GM19468 (cell line): ENCODE measurements around the gene ARID2.
A peak's percentile ranks its signal among the peaks of the same experiment; 100 is the strongest.

Source experiments
- ATAC-seq: cut with Tn5 transposase; IDR thresholded peaks from one replicate; pipeline ENCODE4 v1.9.1; 2021; ENCODE audit warnings: mild to moderate bottlenecking, moderate library complexity, moderate number of reproducible peaks; ENCODE audit not compliant: unreplicated experiment; ENCODE audit errors: extremely low read depth

ARID2 gene

DNA sequence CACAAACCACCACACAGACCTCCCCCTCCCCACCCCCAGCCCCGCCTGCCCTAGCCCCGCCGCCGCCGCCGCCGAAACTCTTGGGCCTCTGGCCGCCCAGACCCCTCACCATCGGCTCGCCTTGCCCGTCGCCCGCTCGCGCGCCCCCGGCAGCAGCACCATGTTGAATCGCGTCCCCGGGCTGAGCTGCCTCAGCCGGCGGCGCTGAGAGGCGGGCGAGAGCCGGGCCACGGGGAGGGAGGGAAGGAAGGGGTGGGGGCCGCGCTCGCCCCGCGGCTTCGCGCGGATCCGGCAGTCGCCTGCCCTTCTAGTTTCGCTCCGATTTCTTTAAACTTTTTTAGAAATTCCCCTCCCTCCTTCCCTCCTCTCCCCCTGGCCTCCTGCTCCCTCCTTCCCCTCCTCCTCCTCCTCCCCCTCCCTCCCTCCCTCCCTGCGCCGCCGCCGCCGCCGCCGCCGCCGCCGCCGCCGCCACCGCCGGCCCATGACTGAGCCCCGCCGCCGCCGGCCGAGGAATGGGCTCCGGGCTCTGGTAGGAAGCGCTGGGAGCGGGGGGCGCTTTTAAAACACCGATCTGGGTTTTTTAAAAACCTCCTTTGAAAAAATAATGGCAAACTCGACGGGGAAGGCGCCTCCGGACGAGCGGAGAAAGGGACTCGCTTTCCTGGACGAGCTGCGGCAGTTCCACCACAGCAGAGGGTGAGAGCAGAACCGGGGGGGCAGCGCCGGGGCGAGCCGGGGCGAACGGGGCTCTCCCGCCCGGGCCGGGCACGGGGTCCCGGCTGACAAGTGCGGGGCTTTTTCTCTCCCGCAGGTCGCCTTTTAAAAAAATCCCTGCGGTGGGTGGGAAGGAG lies at the start of gene ARID2:
Gene ARID2, plus strand, starts transcription at position 474 of the 851 bp plus-strand sequence. Its CDS starts 131 bp downstream, at position 605.
- ATAC-seq, result peak; percentile 0

GRCh38 chr12:45680362-45680761 lies 49.1 kb upstream of the ARID2 start:
- no peak for ATAC-seq

DNA sequence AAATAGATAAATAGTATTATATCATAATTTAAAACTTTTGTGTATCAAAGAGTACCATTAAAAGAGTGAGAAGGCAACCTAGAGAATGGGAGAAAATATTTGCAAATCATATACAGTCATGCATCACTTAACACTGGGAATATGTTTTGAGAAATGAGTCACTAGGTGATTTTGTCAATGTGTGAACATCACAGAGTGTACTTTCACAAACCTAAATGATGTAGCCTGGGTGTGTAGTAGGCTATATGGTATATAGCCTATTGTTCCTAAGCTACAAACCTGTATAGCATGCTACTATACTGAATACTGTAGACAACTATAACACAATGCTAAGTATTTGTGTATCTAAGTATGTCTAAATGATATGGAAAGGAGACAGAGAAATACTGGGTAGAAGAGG lies 48.0 kb upstream of the ARID2 start:
- ATAC-seq, result no peak

DNA sequence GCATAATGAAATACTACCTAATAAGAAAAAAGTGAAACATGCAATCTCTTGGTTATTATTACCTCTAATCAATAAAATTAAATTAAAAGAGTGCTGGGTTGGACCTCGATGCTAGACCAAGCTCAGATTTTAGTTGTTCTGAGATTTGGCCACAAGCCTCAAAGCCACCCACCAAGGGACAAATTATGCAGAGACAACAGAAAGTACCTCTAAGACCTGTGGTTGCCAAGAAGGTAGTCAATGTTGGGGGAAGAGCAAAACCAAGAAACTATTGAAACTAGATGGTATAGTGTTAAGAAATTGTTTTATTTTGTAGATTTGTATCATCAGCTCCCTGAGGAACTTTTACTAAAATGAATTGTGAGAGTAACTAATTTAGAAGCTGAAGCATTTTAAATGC lies 43.8 kb upstream of the ARID2 start:
- ATAC-seq, result no peak

- no peak for ATAC-seq
Measured at GRCh38 chr12:45687081-45688015, 42.2 kb upstream of the ARID2 start.

DNA sequence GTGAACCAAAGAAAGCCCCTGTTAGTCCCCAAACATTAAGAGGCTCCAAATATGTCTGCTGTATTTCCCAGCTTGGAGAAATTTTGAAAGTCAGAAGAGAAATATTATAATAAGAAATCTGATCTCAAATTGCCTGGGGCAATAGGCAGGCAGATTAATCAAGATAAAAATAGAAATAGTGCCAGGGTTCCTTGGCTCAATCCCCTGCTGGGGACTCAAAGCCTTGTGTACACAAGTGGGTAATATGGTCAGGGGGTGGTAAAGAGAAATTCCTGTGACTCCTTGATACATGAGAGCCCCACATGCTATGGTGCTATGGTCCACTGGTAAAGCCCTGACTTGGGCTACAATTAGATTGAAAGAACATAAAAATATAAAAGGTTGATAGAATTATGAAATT lies 41.3 kb upstream of the ARID2 start:
- no peak for ATAC-seq

DNA sequence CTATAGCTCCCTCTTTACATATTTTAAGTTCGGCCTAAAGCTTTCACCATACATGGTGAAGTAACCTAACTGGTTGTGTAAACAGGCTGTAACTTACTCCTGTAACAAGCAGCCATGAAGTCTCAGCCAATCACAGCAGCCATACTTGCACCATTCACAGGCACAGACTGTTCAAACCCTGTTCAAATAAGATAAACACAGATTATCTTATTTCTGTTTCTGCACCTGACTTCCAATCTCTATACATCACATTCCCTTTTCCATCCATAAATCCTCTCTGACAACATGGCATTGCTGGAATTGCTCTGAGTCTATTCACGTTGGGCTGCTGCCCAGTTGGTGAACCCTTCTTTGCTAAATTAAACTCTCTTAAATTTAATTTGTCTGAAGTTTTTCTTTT lies 34.5 kb upstream of the ARID2 start:
- no peak for ATAC-seq

- no peak for ATAC-seq
Measured at GRCh38 chr12:45695606-45696005, 33.9 kb upstream of the ARID2 start.

DNA sequence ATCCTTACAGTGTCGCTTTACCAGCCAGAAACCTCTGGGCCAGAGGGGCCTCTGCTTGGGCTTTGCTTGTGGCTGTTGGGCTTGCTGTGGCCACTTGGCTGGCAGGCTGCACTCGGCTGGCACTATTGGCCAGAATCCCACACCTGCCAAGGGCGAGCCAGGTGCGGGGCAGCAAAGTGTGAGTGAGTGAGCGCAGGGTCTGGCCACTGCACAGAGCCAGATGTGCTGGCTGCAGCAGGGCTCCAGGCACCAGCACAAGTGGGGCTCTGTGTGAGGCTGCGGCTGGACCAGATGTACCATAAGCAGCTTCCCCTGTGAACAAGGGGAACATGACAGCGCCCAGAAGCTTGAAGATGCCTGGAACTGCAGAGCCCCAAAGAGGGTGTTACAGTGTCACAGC lies 33.5 kb upstream of the ARID2 start:
- no peak for ATAC-seq

- ATAC-seq, result no peak
Measured at GRCh38 chr12:45697371-45697770, 32.1 kb upstream of the ARID2 start.

GRCh38 chr12:45701296-45701695 lies 28.2 kb upstream of the ARID2 start:
- no peak for ATAC-seq

- no peak for ATAC-seq
Measured at GRCh38 chr12:45703942-45704341, 25.6 kb upstream of the ARID2 start.

DNA sequence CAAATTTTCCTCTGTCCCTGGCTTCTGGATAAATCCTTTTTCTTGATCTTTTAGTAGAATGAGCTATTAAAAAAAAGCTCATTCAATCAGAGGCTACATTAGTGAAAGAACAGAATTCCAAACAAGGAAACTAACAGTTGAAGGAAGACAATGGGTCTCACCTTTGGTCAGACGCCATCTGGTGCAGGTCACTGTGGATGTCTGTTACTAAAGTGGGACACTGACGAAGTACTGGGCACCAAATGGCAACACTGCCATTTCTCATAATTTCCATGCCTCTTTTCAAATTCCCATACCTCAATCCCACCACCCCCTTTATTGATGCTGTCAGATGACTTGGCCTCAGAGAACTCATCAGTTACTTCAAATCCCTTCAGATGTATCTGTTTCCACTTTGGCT lies 24.5 kb upstream of the ARID2 start:
- no peak for ATAC-seq

DNA sequence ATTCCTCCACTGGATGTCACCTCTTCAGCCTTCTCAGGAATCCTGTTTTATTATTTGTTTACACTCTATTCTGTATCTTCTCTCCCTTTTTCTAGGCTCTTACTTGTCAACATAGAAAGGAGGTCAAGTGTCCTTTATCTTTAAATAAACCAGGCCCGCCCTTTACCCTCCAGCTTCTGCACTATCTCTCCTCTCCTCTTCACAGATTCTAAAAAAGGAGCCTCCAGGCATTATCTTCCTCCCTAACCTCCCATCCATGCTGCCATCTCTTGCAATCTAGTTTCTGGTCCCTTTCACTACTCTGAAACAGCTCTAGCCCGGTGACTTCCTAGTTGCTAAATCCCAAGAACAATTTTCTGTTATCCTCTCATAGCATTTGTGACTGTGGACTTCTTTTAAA lies 24.1 kb upstream of the ARID2 start:
- no peak for ATAC-seq

DNA sequence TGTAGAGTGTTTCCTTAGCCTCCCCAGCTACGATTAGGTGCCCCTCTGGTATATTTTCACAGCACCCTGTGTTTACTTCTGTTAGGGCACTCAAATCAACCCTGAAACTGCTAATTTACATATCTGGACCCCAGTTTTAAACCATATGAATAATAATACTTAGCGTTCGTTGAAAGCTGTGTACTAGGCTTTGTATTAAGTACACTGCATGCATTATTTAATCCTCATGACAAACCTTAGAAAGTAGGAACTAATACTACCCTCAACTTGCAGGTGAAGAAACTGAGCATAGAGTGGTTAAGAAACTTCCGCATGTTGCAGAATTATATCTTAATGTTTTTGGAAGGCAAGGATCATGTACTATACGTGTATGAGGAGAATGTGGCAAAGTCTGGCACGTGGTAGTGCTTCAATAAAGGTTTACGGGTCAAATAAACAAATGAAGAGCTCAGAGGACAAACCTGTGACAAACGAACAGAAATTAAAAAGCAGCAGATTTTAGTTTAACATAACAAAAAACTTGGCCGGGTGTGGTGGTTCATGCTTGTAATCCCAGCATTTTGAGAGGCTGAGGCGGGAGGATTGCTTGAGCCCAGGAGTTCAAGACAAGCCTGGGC lies 22.2 kb upstream of the ARID2 start:
- ATAC-seq, result no peak

- no peak for ATAC-seq
Measured at GRCh38 chr12:45708363-45708762, 21.1 kb upstream of the ARID2 start.

DNA sequence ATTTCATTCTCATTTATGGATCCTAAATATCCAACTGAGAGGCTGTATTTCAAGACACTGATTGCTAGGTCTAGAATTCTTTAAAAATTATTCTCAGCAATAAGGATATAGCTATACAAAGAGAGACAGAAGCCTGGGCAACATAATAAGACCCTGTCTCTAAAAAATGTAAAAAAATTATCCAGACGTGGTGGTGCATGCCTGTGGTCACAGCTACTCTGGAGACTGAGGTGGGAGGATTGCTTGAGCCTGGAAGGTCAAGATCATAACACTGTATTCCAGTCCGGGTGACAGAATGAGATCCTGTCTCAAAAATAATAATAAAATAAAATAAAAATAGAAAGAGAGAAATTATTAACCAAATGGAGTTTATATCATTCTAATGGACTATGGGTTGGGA lies 20.6 kb upstream of the ARID2 start:
- no peak for ATAC-seq

GRCh38 chr12:45712319-45712718 lies 17.2 kb upstream of the ARID2 start:
- no peak for ATAC-seq

- ATAC-seq, result no peak
Measured at GRCh38 chr12:45713078-45713477, 16.4 kb upstream of the ARID2 start.

DNA sequence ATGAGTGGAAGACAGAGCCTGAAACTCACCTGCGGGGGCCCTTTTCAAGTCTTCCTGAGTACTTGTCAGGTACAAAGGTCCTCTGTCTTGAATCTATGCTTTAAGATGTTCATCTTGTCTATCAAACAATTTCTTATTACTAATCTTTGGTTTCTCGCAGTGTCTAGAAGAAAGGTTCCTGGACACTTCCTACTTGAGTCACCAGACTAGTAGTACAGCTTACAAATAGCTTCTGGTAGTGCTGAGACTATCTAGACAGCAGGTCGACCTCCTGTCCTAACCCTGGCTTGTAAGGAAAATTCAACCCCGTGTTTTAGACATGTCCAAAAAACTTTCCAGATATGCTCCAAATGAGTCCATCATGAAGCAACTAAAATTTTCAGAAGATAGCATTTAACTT lies 11.2 kb upstream of the ARID2 start:
- ATAC-seq, result no peak

DNA sequence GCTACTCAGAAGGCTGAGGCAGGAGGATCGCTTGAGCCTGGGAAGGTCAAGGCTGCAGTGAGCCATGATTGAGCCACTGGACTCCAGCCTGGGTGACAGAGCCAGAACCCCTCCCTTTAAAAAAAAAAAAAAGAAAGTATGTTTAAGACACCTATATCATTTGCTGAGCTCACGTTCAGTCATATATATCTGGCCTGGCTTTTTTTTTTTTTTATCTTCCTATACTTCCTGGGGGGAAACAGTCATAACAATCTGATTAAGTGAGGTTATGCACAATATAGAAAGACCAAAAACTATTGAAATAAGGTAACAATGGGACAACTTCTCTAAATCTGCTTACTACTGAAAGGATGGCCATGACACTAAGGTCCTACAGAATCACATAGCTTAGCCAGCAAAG lies 9.4 kb upstream of the ARID2 start:
- no peak for ATAC-seq
